DND-41 (cell line): ENCODE data around the gene CACTIN.

ENCODE experiments used
- ATAC-seq: fragments of 200-7000 bp; cut with Tn5 transposase; 3 replicates; pipeline ENCODE4 v1.9.1; 2021; ENCODE audit warnings: low read depth; ENCODE audit not compliant: insufficient read depth
- DNase-seq: peaks from one replicate; pipeline ENCODE4 v3.0.0-alpha.2; 2020
- H2AFZ ChIP-seq: 2 replicates; pipeline ENCODE4 v1.6.0; 2012; ENCODE audit warnings: low read depth, low read length
- H3K27ac ChIP-seq: 2 replicates; pipeline ENCODE4 v1.5.1; 2012; ENCODE audit warnings: low read length, inconsistent platforms
- H3K27me3 ChIP-seq: fragments of 200-600 bp; sonication (generic); 2 replicates; pipeline ENCODE4 v1.6.0; 2012; ENCODE audit warnings: low read length, mild to moderate bottlenecking, inconsistent platforms; ENCODE audit not compliant: insufficient read depth, poor library complexity
- H3K36me3 ChIP-seq: 2 replicates; pipeline ENCODE4 v1.5.1; 2012; ENCODE audit warnings: low read length, inconsistent platforms; ENCODE audit not compliant: insufficient read depth
- H3K4me1 ChIP-seq: 2 replicates; pipeline ENCODE4 v1.5.1; 2012; ENCODE audit warnings: mild to moderate bottlenecking, low read length; ENCODE audit not compliant: insufficient read depth
- H3K4me2 ChIP-seq: 2 replicates; pipeline ENCODE4 v1.6.0; 2012; ENCODE audit warnings: mild to moderate bottlenecking, moderate library complexity, low read length, inconsistent platforms; ENCODE audit not compliant: insufficient read depth
- H3K4me3 ChIP-seq, 2 experiments: fragments of 200-600 bp in 1 of 2; shearing (Covaris generic) in 1 of 2; 2 replicates each; pipeline ENCODE4 v1.5.1; 2012 to 2016; ENCODE audit warnings: inconsistent platforms in 2 of 2, low read length in 2 of 2, mild to moderate bottlenecking in 2 of 2, low read depth in 1 of 2, moderate library complexity in 1 of 2
- H3K79me2 ChIP-seq: 2 replicates; pipeline ENCODE4 v1.6.0; 2012; ENCODE audit warnings: low read length, inconsistent platforms; ENCODE audit not compliant: insufficient read depth
- H3K9ac ChIP-seq: 2 replicates; pipeline ENCODE4 v1.6.0; 2012; ENCODE audit warnings: low read depth, mild to moderate bottlenecking, inconsistent platforms, low read length, moderate library complexity
- H3K9me3 ChIP-seq: 2 replicates; pipeline ENCODE4 v1.5.1; 2012; ENCODE audit warnings: low read length, moderate library complexity, mild to moderate bottlenecking, inconsistent platforms; ENCODE audit not compliant: insufficient read depth, severe bottlenecking
- H4K20me1 ChIP-seq: 2 replicates; pipeline ENCODE4 v1.6.0; 2012; ENCODE audit warnings: low read length; ENCODE audit not compliant: insufficient read depth
- CTCF ChIP-seq: IDR thresholded peaks from 2 replicates; pipeline ENCODE4 v1.5.1; 2012; ENCODE audit warnings: borderline replicate concordance, low read length, moderate library complexity, mild to moderate bottlenecking; ENCODE audit not compliant: poor library complexity, severe bottlenecking; ENCODE audit errors: extremely low read depth
- EZH2 ChIP-seq: IDR thresholded peaks from 3 replicates; pipeline ENCODE4 v1.6.1; 2012; ENCODE audit warnings: borderline replicate concordance, low read depth, mild to moderate bottlenecking, moderate library complexity, low read length, inconsistent platforms; ENCODE audit not compliant: severe bottlenecking

CACTIN gene

GRCh38 chr19:3672993-3673392 is 46.4 kb upstream of the CACTIN start:
- Histone ChIP-seq H3K4me2 (no peak overlapping the region), H3K9ac (no peak overlapping the region), H3K4me3 (no peak overlapping the region), H3K27ac (no peak overlapping the region), H3K9me3 (no peaks in the 10 kb centered on the region), H2AFZ (no peak overlapping the region), H3K27me3 (no peaks in the 10 kb centered on the region), H3K79me2 (peaks cover 34% of the 10 kb centered on the region), H3K36me3 (no peaks in the 10 kb centered on the region), H4K20me1 (peaks cover 52% of the 10 kb centered on the region), H3K4me1 (no peaks in the 10 kb centered on the region)
- DNase-seq, result no peak
- ATAC-seq, result no peak
- TF ChIP-seq CTCF, result no peak
- no peak for TF ChIP-seq EZH2

GRCh38 chr19:3672575-3672948 is 46.0 kb upstream of the CACTIN start:
- no peak overlapping the region for H3K27ac ChIP-seq
- TF ChIP-seq CTCF, result no peak
- TF ChIP-seq EZH2, result no peak

GRCh38 chr19:3671680-3672574 is 45.3 kb upstream of the CACTIN start:
- DNase-seq (no peak), ATAC-seq (no peak)
- no peak overlapping the region for H2AFZ ChIP-seq
- no peaks in the 10 kb centered on the region for H3K4me1 ChIP-seq
- no peak overlapping the region for H3K9ac ChIP-seq
- TF ChIP-seq EZH2 (no peak), CTCF (no peak)
- H3K4me3 ChIP-seq, result no peak overlapping the region
- H3K9me3 ChIP-seq, result no peaks in the 10 kb centered on the region
- H3K27me3 ChIP-seq, result no peaks in the 10 kb centered on the region
- H3K36me3 ChIP-seq, result no peaks in the 10 kb centered on the region
- H3K79me2 ChIP-seq, result peaks cover 31% of the 10 kb centered on the region
- H3K27ac ChIP-seq, result no peak overlapping the region
- no peak overlapping the region for H3K4me2 ChIP-seq
- H4K20me1 ChIP-seq, result peaks cover 53% of the 10 kb centered on the region

More at GRCh38 chr19:3672575-3672948, 46.0 kb upstream of the CACTIN start:
- H2AFZ ChIP-seq, result no peak overlapping the region
- ATAC-seq (no peak), DNase-seq (no peak)
- H3K4me1 ChIP-seq, result no peaks in the 10 kb centered on the region
- peaks cover 31% of the 10 kb centered on the region for H3K79me2 ChIP-seq
- H3K4me3 ChIP-seq, result no peak overlapping the region
- H3K9me3 ChIP-seq, result no peaks in the 10 kb centered on the region
- H3K4me2 ChIP-seq, result no peak overlapping the region
- H3K27me3 ChIP-seq, result no peaks in the 10 kb centered on the region
- H3K9ac ChIP-seq, result no peak overlapping the region
- peaks cover 50% of the 10 kb centered on the region for H4K20me1 ChIP-seq
- H3K36me3 ChIP-seq, result no peaks in the 10 kb centered on the region
